HepG2 (cell line): ENCODE results near the gene PRRT2. TPM values are rescaled to one million over a fixed set of nuclear protein-coding genes. Genes with fewer than 3 reads are reported as not detected.

ENCODE experiments used
- CREM ChIP-seq, 2 experiments: sonication (generic) in 1 of 2; formaldehyde crosslinking in 1 of 2; IDR thresholded peaks; 2 replicates each; pipeline versions ENCODE4 v1.4.0 to v1.6.1; 2016 to 2020; ENCODE audit warnings: antibody characterized with exemption in 1 of 2, mild to moderate bottlenecking in 1 of 2, missing genetic modification reagents in 1 of 2
- ELF3 ChIP-seq: IDR thresholded peaks from 2 replicates; pipeline ENCODE4 v1.6.1; 2016; ENCODE audit warnings: missing genetic modification reagents, missing compliant biosample characterization
- GFI1 ChIP-seq: sonication (generic); formaldehyde crosslinking; IDR thresholded peaks from 2 replicates; pipeline ENCODE4 v1.5.0; 2020; ENCODE audit warnings: missing genetic modification reagents, mild to moderate bottlenecking, borderline replicate concordance
- HCFC1 ChIP-seq: fragments of 150-350 bp; IDR thresholded peaks from 2 replicates; pipeline ENCODE4 v1.6.1; 2014; ENCODE audit warnings: low read depth, low read length
- MBD4 ChIP-seq: IDR thresholded peaks from 2 replicates; pipeline ENCODE4 v1.6.1; 2012; ENCODE audit warnings: low read length, inconsistent platforms, borderline replicate concordance
- MEIS1 ChIP-seq: sonication (generic); formaldehyde crosslinking; IDR thresholded peaks from 2 replicates; pipeline ENCODE4 v1.9.0; 2021; ENCODE audit warnings: mild to moderate bottlenecking, missing genetic modification reagents, moderate library complexity, borderline replicate concordance
- MTF1 ChIP-seq: sonication (generic); formaldehyde crosslinking; IDR thresholded peaks from 2 replicates; pipeline ENCODE4 v1.5.0; 2020; ENCODE audit warnings: missing genetic modification reagents
- NFE2L1 ChIP-seq: sonication (generic); formaldehyde crosslinking; IDR thresholded peaks from 2 replicates; pipeline ENCODE4 v1.4.0; 2020; ENCODE audit warnings: missing genetic modification reagents, mild to moderate bottlenecking, borderline replicate concordance
- NFE2L2 ChIP-seq: fragments of 150-350 bp; IDR thresholded peaks from 2 replicates; pipeline ENCODE4 v1.6.1; 2014; ENCODE audit warnings: low read length
- SMAD9 ChIP-seq: sonication (generic); formaldehyde crosslinking; IDR thresholded peaks from 2 replicates; pipeline ENCODE4 v1.5.1; 2020; ENCODE audit warnings: mild to moderate bottlenecking, missing genetic modification reagents
- SSRP1 ChIP-seq: IDR thresholded peaks from 2 replicates; pipeline ENCODE4 v1.6.1; 2016; ENCODE audit warnings: control low read depth
- ZNF343 ChIP-seq: sonication (generic); formaldehyde crosslinking; IDR thresholded peaks from 2 replicates; pipeline ENCODE4 v1.4.0; 2020; ENCODE audit warnings: mild to moderate bottlenecking, missing genetic modification reagents
- polyA plus RNA-seq, 8 experiments: library from polyadenylated mRNA; depleted of rRNA in 3 of 8; stranded (reverse) in 7 of 8; unstranded in 1 of 8; fragments of >200 nt; fragmentation: Illumina TruSeq in 4 of 8; extraction: Trizol in 4 of 8; gene quantifications; 2 replicates each; pipeline versions ENCODE4 v1.2.1 to v1.2.3, GENCODE V29; 2011 to 2016; ENCODE audit warnings: low read depth in 4 of 8, missing spikeins in 1 of 8, mixed read lengths in 1 of 8; ENCODE audit not compliant: insufficient read depth in 1 of 8
- total RNA-seq, 5 experiments: library from RNA; depleted of rRNA; stranded (reverse); fragments of >200 nt; fragmentation: Illumina TruSeq; extraction: Trizol; gene quantifications; 2 replicates each; pipeline ENCODE4 v1.2.3, GENCODE V29; 2016; ENCODE audit warnings: low read depth in 1 of 5
- TF ChIP-seq, protein P1 (sequence below): IDR thresholded peaks from 2 replicates; pipeline ENCODE4 v1.4.0; 2020; ENCODE audit warnings: mild to moderate bottlenecking, missing genetic modification reagents
- TF ChIP-seq, protein P2 (sequence below): sonication (generic); formaldehyde crosslinking; IDR thresholded peaks from 2 replicates; pipeline ENCODE4 v1.4.0; 2020; ENCODE audit warnings: missing genetic modification reagents
- TF ChIP-seq, protein P3 (sequence below): sonication (generic); formaldehyde crosslinking; IDR thresholded peaks from 2 replicates; pipeline ENCODE4 v1.5.1; 2020; ENCODE audit warnings: missing genetic modification reagents, mild to moderate bottlenecking, borderline replicate concordance
- TF ChIP-seq, protein P4 (sequence below): sonication (generic); formaldehyde crosslinking; IDR thresholded peaks from 2 replicates; pipeline ENCODE4 v1.4.0; 2020; ENCODE audit warnings: missing genetic modification reagents, borderline replicate concordance

PRRT2 gene
- total and polyA plus RNA-seq, 2 of the 13 experiments (the other 11 are each of a cell fraction or from before 2014, with no cell fraction given) = 0.51 to 1.1 TPM

DNA sequence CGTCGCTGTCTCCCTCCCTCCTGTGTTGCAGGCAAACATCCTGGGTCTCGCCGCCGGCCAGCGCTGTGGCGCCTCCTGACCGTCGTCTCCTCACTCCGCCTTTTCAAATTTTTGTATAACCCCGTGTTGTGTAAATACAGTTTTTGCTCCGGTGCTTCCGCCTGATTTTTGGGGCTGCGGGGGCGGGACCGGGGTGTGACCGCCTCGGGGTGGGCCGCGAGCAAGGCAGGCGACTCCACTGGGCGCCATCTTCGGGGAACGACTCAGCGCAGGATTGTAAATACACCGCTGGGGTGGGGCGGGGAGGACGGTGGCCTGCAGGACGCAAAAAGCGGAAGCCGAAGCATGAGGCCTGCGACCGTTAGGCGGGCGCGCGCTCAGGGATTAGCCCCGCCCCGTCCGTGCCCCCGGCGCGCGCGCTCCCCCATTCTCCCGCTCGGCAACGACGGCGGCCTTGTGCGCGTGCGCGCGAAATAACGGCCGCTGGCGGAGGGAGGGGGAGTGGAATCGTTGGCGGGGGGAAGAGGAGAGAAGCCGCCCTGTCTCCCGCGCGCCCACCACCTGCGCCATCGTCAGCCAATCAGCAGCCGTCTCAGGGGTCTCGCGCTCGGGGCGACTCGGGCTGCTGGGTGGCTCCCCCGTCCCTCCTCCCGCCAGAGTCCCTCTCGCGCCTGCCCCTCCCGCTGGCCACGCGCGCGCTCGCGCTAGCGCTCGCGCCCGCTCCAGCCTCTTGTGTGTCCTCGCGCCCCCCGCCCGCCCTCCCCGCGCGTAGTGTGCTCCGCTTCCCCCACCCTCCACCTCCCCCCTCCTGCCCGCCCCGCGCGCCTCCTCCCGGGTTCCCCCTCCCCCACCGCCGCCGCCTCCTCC is 6.5 kb upstream of the PRRT2 start (continued):
- TF ChIP-seq SMAD9 (CRISPR knock-in tag) = 0 out of 2 replicates have a peak, but pooled peaks have one; percentile 87
- TF ChIP-seq MBD4 = no peak
- TF ChIP-seq, protein P1, sequence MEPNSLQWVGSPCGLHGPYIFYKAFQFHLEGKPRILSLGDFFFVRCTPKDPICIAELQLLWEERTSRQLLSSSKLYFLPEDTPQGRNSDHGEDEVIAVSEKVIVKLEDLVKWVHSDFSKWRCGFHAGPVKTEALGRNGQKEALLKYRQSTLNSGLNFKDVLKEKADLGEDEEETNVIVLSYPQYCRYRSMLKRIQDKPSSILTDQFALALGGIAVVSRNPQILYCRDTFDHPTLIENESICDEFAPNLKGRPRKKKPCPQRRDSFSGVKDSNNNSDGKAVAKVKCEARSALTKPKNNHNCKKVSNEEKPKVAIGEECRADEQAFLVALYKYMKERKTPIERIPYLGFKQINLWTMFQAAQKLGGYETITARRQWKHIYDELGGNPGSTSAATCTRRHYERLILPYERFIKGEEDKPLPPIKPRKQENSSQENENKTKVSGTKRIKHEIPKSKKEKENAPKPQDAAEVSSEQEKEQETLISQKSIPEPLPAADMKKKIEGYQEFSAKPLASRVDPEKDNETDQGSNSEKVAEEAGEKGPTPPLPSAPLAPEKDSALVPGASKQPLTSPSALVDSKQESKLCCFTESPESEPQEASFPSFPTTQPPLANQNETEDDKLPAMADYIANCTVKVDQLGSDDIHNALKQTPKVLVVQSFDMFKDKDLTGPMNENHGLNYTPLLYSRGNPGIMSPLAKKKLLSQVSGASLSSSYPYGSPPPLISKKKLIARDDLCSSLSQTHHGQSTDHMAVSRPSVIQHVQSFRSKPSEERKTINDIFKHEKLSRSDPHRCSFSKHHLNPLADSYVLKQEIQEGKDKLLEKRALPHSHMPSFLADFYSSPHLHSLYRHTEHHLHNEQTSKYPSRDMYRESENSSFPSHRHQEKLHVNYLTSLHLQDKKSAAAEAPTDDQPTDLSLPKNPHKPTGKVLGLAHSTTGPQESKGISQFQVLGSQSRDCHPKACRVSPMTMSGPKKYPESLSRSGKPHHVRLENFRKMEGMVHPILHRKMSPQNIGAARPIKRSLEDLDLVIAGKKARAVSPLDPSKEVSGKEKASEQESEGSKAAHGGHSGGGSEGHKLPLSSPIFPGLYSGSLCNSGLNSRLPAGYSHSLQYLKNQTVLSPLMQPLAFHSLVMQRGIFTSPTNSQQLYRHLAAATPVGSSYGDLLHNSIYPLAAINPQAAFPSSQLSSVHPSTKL = peak; percentile 85
- peak; percentile 82 for TF ChIP-seq GFI1 (CRISPR knock-in tag)
- TF ChIP-seq CREM (IDR thresholded peaks at IDR 0.05) = peak; percentile 75
- TF ChIP-seq CREM (CRISPR knock-in tag; IDR thresholded peaks at IDR 0.05) = 0 out of 2 replicates have a peak, but pooled peaks have one; percentile 4
- peak; percentile 38; the same call in 1 of the 2 replicates for TF ChIP-seq NFE2L1
- peak; percentile 73 for TF ChIP-seq HCFC1
- 0 out of 2 replicates have a peak, but pooled peaks have one; percentile 44 for TF ChIP-seq MTF1 (CRISPR knock-in tag)
- no peak for TF ChIP-seq NFE2L2
- TF ChIP-seq, protein P2, sequence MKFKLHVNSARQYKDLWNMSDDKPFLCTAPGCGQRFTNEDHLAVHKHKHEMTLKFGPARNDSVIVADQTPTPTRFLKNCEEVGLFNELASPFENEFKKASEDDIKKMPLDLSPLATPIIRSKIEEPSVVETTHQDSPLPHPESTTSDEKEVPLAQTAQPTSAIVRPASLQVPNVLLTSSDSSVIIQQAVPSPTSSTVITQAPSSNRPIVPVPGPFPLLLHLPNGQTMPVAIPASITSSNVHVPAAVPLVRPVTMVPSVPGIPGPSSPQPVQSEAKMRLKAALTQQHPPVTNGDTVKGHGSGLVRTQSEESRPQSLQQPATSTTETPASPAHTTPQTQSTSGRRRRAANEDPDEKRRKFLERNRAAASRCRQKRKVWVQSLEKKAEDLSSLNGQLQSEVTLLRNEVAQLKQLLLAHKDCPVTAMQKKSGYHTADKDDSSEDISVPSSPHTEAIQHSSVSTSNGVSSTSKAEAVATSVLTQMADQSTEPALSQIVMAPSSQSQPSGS (CRISPR knock-in tag) = peak; percentile 92
- peak; percentile 91 for TF ChIP-seq ELF3 (CRISPR knock-in tag)
- TF ChIP-seq, protein P3, sequence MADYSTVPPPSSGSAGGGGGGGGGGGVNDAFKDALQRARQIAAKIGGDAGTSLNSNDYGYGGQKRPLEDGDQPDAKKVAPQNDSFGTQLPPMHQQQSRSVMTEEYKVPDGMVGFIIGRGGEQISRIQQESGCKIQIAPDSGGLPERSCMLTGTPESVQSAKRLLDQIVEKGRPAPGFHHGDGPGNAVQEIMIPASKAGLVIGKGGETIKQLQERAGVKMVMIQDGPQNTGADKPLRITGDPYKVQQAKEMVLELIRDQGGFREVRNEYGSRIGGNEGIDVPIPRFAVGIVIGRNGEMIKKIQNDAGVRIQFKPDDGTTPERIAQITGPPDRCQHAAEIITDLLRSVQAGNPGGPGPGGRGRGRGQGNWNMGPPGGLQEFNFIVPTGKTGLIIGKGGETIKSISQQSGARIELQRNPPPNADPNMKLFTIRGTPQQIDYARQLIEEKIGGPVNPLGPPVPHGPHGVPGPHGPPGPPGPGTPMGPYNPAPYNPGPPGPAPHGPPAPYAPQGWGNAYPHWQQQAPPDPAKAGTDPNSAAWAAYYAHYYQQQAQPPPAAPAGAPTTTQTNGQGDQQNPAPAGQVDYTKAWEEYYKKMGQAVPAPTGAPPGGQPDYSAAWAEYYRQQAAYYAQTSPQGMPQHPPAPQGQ (CRISPR knock-in tag) = 0 out of 2 replicates have a peak, but pooled peaks have one; percentile 45
- TF ChIP-seq ZNF343 (CRISPR knock-in tag) = peak; percentile 49; the same call in 1 of the 2 replicates
- no peak; the same call in none of the 2 replicates for TF ChIP-seq SSRP1 (CRISPR knock-in tag)
- TF ChIP-seq, protein P4, sequence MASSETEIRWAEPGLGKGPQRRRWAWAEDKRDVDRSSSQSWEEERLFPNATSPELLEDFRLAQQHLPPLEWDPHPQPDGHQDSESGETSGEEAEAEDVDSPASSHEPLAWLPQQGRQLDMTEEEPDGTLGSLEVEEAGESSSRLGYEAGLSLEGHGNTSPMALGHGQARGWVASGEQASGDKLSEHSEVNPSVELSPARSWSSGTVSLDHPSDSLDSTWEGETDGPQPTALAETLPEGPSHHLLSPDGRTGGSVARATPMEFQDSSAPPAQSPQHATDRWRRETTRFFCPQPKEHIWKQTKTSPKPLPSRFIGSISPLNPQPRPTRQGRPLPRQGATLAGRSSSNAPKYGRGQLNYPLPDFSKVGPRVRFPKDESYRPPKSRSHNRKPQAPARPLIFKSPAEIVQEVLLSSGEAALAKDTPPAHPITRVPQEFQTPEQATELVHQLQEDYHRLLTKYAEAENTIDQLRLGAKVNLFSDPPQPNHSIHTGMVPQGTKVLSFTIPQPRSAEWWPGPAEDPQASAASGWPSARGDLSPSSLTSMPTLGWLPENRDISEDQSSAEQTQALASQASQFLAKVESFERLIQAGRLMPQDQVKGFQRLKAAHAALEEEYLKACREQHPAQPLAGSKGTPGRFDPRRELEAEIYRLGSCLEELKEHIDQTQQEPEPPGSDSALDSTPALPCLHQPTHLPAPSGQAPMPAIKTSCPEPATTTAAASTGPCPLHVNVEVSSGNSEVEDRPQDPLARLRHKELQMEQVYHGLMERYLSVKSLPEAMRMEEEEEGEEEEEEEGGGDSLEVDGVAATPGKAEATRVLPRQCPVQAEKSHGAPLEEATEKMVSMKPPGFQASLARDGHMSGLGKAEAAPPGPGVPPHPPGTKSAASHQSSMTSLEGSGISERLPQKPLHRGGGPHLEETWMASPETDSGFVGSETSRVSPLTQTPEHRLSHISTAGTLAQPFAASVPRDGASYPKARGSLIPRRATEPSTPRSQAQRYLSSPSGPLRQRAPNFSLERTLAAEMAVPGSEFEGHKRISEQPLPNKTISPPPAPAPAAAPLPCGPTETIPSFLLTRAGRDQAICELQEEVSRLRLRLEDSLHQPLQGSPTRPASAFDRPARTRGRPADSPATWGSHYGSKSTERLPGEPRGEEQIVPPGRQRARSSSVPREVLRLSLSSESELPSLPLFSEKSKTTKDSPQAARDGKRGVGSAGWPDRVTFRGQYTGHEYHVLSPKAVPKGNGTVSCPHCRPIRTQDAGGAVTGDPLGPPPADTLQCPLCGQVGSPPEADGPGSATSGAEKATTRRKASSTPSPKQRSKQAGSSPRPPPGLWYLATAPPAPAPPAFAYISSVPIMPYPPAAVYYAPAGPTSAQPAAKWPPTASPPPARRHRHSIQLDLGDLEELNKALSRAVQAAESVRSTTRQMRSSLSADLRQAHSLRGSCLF (CRISPR knock-in tag) = no peak
- TF ChIP-seq MEIS1 (CRISPR knock-in tag) = peak; percentile 94
